Activated CD4-positive, alpha-beta memory T cell treated with anti-CD3 and anti-CD28 coated beads, Interleukin-2, amount 10 ng/mL, durations not matched to agents 7 days and 5 days (primary cell): ENCODE measurements around the gene CYP26B1. TPM values are rescaled to one million over a fixed set of nuclear protein-coding genes. Genes with fewer than 3 reads are reported as not detected.
A peak's percentile ranks its signal among the peaks of the same experiment; 100 is the strongest.

Experiments used
- CTCF ChIA-PET: fragments of 350-600 bp; sonication (Branson Sonifier 250); formaldehyde crosslinking; loops from one replicate; lab custom pipeline; 2021; ENCODE audit warnings: antibody characterized with exemption, inconsistent platforms; lab: Charles Lee
- POLR2A ChIA-PET: fragments of 350-600 bp; sonication (Branson Sonifier 250); formaldehyde crosslinking; loops from one replicate; lab custom pipeline; 2021; ENCODE audit warnings: antibody characterized with exemption; lab: Charles Lee
- DNase-seq: peaks from one replicate; pipeline ENCODE4 v3.0.0-alpha.2; 2020
- H3K27ac Mint-ChIP-seq: one replicate; pipeline ENCODE4 v1.8.0; 2021; ENCODE audit warnings: mild to moderate bottlenecking, mixed read lengths
- H3K27me3 Mint-ChIP-seq: one replicate; pipeline ENCODE4 v1.8.0; 2021; ENCODE audit warnings: mixed read lengths
- H3K36me3 Mint-ChIP-seq: one replicate; pipeline ENCODE4 v1.8.0; 2021; ENCODE audit warnings: low read depth, mixed read lengths
- H3K4me1 Mint-ChIP-seq: one replicate; pipeline ENCODE4 v1.8.0; 2021; ENCODE audit warnings: mixed read lengths
- H3K4me3 Mint-ChIP-seq: one replicate; pipeline ENCODE4 v1.8.0; 2021; ENCODE audit warnings: mild to moderate bottlenecking, mixed read lengths
- H3K9me3 Mint-ChIP-seq: one replicate; pipeline ENCODE4 v1.8.0; 2021; ENCODE audit warnings: mixed read lengths
- total RNA-seq, 2 experiments: library from RNA; stranded (reverse); gene quantifications; one replicate each; pipeline ENCODE4 v1.2.3, GENCODE V29; 2021

Gene CYP26B1
- total RNA-seq, 2 experiments from 2014 or later: not detected

DNA sequence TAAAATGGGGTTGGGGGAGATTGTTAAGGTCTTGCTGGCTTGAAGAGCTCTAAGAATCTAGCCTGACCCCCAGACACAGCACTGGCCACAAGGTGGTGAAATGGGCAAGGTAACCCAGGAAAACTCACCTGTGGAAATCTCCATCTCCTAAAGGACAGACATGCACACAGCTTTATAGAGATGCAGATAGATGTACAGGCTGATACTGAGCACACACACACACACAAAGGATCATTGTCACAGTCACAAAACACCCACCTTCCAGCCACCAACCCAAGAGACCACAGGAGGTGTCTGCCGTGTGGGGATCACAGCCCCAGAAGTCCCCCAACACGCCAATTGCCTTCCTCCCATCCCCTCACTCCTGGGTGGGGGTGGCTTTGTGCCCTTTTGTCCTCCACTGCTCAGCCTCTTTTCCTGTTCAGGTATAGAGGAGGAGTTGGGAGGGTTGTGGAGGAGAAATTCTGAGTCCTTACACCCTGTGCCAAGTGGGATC is 3.2 kb upstream of the CYP26B1 start:
- ChIA-PET POLR2A (no interaction called here), CTCF (interaction anchor here (0.7 to 1.7 kb wide), 10 partner anchors 13 to 605 kb away, joined by 3 to 26 read pairs (median 3); no protein-coding TSS in a partner anchor)
- Mint-ChIP-seq H3K36me3 (peaks cover 6% of the 10 kb centered on the region), H3K4me1 (peaks cover 27% of the 10 kb centered on the region), H3K27ac (no peak overlapping the region), H3K27me3 (peaks cover 56% of the 10 kb centered on the region), H3K4me3 (no peak overlapping the region), H3K9me3 (no peaks in the 10 kb centered on the region)
- DNase-seq: no peak

DNA sequence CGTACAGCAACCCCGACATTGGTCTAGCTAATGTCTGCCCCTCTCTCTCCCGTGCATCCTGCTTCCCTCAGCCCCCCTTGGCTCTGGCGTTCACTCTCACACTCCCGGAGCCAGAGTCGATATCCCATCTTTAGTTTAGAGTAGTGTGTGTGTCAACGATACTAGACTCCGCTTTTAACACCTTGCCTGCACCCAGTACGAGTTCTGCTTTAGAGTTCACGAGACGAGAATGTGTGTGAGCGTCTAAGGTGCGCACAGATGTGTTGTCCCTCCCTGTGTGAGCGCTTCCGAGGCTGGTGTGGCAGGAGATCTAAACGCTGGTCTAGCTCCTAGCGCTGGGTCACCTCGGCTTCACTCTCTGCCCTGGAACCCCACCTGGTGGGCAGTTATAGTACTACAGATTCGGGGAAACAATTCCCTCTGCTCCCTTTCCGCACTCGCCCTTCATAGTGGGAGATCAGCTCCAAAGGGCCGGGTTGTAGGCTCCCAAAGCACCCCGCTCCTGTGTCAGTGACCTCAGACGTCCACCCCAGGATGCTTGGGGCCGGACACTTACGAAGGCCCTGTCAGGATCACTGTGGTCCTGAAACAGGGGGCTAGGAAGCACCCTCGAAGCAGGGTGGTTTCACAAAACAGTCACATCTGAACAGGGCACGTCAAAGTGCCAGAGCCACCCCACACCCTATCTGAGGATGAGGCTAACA is 2.6 kb upstream of the CYP26B1 start:
- ChIA-PET POLR2A (no interaction called here), CTCF (interaction anchor here (0.6 to 1.7 kb wide), 12 partner anchors 12 to 604 kb away, joined by 3 to 26 read pairs (median 3); no protein-coding TSS in a partner anchor)
- peak overlapping the region; percentile 49 for H3K27ac Mint-ChIP-seq
- H3K27me3 Mint-ChIP-seq: peaks cover 61% of the 10 kb centered on the region
- DNase-seq: peak; percentile 60
- H3K36me3 Mint-ChIP-seq: peaks cover 6% of the 10 kb centered on the region
- H3K9me3 Mint-ChIP-seq: no peaks in the 10 kb centered on the region
- H3K4me3 Mint-ChIP-seq: peak overlapping the region; percentile 58
- H3K4me1 Mint-ChIP-seq: peaks cover 32% of the 10 kb centered on the region

DNA sequence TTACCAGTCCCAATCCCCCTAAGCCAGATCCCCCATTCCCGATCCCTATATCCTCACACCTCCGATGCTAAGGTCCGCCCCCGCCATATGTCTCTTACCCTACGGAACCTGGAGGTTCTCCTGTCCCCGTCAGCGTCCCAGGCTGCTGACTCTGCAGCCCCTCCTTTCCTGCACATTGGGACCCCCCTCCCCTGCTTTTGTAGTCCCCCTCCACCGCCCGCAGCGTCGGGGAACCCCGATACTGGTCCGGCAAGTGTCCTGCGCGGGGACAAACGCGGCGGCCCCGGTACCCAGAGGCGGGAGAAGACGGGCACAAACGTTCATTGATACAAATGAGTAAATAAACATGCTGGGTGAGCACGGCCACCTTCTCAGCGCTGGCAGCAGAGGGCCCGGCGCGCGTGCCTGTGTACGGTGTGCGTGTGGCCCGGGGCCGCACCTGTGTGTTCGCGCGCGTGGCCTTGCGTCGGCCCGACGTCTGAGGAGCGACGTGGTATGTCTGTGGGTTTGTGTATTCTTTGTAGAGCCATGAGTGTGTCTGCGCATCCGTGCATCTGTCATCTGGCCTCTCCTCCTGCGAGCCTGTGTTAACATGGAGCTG is 2.0 kb upstream of the CYP26B1 start:
- DNase-seq: peak; percentile 15
- Mint-ChIP-seq H3K4me1 (peaks cover 34% of the 10 kb centered on the region), H3K9me3 (no peaks in the 10 kb centered on the region), H3K4me3 (peak overlapping the region; percentile 58), H3K27ac (no peak overlapping the region), H3K36me3 (peaks cover 6% of the 10 kb centered on the region), H3K27me3 (peaks cover 61% of the 10 kb centered on the region)
- CTCF ChIA-PET: interaction anchor here (0.6 to 1.7 kb wide), 10 partner anchors 12 to 603 kb away, joined by 3 to 26 read pairs (median 3); no protein-coding TSS in a partner anchor
- POLR2A ChIA-PET: no interaction called here

DNA sequence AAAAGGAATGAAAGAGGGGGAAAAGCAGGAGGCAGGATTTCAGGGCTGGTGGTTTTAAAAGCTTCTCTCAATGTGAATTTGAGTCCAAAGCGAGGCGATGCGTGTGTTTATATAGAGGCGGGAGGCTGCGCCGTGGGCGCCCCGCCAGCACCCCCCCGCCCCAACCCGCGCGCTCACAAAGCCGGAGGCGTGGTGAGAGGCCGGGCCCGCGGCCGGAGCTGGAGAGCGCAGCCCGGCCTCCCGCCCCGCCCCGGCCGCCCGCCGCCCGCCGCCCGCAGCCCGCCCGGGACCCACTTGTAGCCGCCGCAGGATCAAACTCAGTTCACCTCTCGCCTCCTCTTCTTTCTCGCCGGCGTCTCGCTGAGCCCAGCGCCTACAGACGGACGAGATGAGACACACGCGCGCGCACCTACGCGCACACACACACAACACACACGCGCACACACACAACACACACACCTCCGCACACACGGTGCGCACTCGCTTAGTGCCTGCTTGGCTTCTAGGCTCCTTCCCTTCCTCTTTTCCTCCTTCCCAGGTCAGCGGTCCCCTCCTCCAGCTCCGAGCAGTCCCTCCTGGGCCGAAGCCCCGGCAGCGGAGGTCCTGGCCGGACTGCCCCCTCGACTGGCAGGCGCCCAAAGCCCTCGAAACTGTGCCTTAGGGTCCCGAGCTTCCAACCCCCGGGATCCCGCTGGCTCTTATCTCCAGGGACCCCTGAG is 1.3 kb upstream of the CYP26B1 start:
- H3K27me3 Mint-ChIP-seq: peaks cover 63% of the 10 kb centered on the region
- no peak overlapping the region for H3K27ac Mint-ChIP-seq
- no peaks in the 10 kb centered on the region for H3K9me3 Mint-ChIP-seq
- H3K4me1 Mint-ChIP-seq: peaks cover 34% of the 10 kb centered on the region
- ChIA-PET CTCF (interaction anchor here (1.5 to 1.7 kb wide), 2 partner anchors 225 to 603 kb away, joined by 3 to 6 read pairs; no protein-coding TSS in a partner anchor), POLR2A (no interaction called here)
- peak; percentile 16 for DNase-seq
- H3K36me3 Mint-ChIP-seq: peaks cover 6% of the 10 kb centered on the region
- H3K4me3 Mint-ChIP-seq: peak overlapping the region; percentile 63

DNA sequence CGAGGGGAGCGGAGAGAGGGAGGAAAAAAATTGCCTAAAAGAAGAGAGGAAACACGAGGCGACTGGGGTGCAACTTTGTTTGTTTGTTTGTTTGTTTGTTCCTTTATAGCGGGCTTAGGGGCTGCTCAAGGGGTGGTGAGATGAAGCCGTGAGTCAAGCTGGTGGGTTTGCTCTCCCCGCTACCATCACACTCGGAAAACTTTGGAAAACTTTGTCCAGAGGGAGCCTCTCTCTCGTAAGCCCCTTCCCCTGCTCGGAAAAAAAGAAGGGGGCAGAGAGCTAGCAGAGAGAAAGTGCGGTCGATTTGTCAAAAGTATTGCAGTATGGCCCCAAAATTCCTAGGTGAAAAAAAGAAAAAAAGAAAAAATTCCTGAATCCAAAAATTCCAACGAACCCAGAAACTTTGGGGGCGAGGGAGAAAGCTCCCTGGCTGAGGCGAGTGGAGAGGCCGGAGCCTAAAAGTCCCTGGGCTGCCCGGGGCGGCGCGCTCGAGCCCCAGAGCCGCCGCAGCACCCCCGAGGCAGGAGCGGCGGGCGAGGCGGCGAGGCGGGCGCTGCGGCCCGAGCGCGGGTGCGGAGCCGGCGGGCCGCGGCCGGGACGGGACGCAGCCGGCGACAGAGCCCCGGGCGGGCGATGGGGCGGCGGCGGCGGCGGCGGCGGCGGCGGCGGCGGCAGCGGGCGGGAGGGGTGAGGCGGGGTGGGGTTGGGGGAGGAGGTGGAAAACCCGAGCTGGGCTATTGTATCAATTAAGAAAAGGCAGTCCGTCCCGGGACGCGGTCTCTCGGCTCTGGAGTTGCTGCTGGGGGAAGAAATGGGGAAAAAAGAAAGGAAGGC is 558 bp upstream of the CYP26B1 start:
- H3K36me3 Mint-ChIP-seq: peaks cover 6% of the 10 kb centered on the region
- CTCF ChIA-PET: interaction anchor here (1.5 kb wide), 1 partner anchor 224 kb away, joined by 3 read pairs; no protein-coding TSS in a partner anchor
- H3K27me3 Mint-ChIP-seq: peaks cover 68% of the 10 kb centered on the region
- DNase-seq: peak; percentile 15
- no peak overlapping the region for H3K27ac Mint-ChIP-seq
- POLR2A ChIA-PET: no interaction called here
- H3K4me3 Mint-ChIP-seq: peak overlapping the region; percentile 61
- no peaks in the 10 kb centered on the region for H3K9me3 Mint-ChIP-seq
- H3K4me1 Mint-ChIP-seq: peaks cover 34% of the 10 kb centered on the region

DNA sequence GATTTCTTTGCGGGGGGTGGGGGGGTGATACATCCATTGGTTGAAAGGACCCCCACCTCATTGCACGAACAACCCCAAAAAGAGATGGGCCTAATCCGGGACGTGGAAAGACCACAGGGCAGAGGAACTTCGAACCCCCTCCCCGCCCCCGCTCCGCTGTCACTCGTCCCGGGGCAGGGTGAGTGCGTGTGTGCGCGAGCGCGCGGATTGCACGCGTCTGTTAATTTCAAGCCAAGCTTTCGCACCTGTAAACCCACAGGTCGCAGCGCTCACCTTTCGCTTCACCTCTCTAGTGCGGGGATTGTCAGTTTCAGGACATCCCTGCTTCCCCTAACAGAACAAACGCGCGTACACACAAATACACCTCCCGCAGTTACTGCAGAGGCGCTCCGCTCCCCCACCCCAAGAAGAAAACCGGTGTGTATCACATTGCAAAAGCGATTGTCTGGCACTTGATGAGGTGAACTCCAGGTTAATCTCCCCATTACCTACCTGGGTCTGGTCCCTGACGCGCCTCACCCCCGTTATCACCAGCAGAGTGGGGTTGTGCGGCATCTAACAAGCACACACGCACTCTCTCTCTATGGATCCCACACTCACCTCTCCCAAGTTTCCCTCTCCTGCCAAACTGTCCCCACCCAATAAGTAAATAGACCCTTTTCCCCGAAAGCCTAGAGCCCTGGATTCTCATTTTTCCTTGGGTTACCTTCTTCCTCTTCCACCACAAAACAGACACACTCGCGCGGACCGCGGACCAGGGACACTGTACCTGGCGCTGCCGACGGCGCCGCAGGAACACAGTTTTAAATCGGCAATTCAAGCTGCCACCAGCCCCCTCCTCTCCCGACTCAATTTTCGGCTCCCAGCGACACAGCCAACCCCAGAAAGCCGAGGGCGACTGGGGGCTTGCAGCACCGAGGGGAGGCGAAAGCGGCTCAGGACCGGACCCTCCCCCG is 1.0 kb downstream of the CYP26B1 start:
- H3K36me3 Mint-ChIP-seq: peaks cover 6% of the 10 kb centered on the region
- H3K4me1 Mint-ChIP-seq: peaks cover 34% of the 10 kb centered on the region
- H3K27me3 Mint-ChIP-seq: peaks cover 70% of the 10 kb centered on the region
- H3K27ac Mint-ChIP-seq: peak overlapping the region; percentile 55
- peak; percentile 14 for DNase-seq
- POLR2A ChIA-PET: no interaction called here
- CTCF ChIA-PET: no interaction called here
- no peaks in the 10 kb centered on the region for H3K9me3 Mint-ChIP-seq
- H3K4me3 Mint-ChIP-seq: peak overlapping the region; percentile 18

DNA sequence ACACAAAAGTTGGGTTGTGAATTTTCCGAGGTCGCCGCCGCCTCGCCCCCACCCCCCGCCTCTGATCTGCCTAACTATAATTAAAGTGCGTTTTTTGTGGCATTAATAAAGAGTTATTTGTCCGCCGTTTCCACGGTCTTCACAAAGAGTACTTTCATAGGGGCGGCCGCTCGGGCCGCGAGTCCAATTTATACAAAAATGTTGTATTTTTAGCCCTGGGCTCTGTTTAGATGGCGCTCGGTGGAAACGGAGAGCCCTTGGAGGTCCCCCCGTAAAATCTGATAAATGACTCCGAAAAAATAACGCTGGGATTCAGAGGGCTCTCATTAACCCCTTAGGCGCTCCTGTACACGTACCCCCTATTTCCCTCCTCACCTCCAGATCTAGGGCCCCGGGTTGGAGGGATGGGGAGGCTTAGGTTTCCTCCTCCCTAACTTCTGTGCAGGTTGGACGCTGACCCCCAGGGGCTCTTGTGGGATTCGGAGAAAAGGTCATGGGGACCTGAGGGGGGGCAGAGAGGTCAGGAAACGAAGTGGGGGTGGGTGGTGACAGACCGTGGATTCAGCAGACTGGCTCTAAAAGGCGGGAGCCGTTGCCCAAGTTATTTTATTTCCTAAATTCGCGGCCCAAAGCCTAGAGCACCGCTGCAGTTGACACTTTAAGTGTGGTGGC is 1.9 kb downstream of the CYP26B1 start:
- DNase-seq: peak; percentile 3
- ChIA-PET POLR2A (no interaction called here), CTCF (no interaction called here)
- Mint-ChIP-seq H3K4me1 (peaks cover 34% of the 10 kb centered on the region), H3K4me3 (peak overlapping the region; percentile 3), H3K9me3 (no peaks in the 10 kb centered on the region), H3K27me3 (peaks cover 63% of the 10 kb centered on the region), H3K27ac (no peak overlapping the region), H3K36me3 (peaks cover 6% of the 10 kb centered on the region)

DNA sequence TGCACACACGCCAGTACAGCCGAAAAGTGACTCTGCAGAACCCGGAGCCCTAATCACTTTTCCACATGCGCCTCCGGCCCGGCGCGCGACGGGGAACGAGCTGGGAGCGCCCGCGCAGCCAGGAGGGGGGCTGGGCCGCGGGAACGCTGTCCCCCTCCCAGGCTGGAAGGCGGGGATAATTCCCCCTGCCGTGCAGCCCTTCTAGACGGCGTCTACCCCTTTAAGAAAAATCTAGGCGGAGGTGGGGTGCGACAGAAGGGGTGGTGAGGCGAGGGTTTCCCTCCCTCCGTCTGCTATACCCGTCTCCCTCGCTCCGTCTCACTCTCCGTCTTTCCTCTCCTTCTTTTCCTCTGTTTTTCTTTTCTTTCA is 2.4 kb downstream of the CYP26B1 start:
- Mint-ChIP-seq H3K9me3 (no peaks in the 10 kb centered on the region), H3K36me3 (peaks cover 6% of the 10 kb centered on the region), H3K4me3 (peak overlapping the region; percentile 3), H3K4me1 (peaks cover 33% of the 10 kb centered on the region), H3K27ac (no peak overlapping the region), H3K27me3 (peaks cover 58% of the 10 kb centered on the region)
- ChIA-PET POLR2A (no interaction called here), CTCF (no interaction called here)
- DNase-seq: peak; percentile 7

DNA sequence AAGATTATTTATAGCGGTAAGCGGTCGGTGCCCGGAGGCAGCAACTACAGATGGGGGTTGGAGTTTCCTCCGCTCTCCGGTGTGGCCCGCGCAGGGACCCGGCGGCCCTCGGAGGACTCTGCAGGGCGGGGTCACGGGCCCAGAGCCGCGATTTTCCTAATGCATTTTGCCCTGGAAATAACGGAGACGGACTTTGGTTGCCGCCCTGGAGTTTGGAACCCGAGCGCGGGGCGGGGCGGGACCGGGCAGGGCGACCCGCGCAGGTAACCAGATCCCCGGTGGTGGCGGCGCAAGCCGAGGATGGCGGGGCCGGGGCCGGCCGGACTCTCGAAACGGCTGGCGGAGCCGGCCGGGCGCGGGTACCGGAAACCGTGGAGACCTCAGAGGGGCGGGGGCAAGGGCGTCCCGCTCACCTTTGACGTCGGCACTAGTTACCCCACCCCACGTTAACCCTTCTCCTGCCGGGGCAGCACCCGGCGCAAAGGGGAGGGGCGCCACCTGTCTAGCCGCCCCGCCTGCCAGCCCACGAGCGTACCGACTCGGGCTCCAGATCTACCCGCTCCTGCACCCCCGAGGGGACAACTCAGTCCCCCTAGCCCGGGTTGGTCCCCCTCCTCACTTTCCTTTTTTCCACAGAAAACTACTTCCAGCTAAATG is 2.9 kb downstream of the CYP26B1 start:
- Mint-ChIP-seq H3K27me3 (peaks cover 53% of the 10 kb centered on the region), H3K36me3 (peaks cover 6% of the 10 kb centered on the region), H3K4me3 (no peak overlapping the region), H3K9me3 (no peaks in the 10 kb centered on the region), H3K27ac (no peak overlapping the region), H3K4me1 (peaks cover 28% of the 10 kb centered on the region)
- peak; percentile 11 for DNase-seq
- POLR2A ChIA-PET: no interaction called here
- CTCF ChIA-PET: no interaction called here

DNA sequence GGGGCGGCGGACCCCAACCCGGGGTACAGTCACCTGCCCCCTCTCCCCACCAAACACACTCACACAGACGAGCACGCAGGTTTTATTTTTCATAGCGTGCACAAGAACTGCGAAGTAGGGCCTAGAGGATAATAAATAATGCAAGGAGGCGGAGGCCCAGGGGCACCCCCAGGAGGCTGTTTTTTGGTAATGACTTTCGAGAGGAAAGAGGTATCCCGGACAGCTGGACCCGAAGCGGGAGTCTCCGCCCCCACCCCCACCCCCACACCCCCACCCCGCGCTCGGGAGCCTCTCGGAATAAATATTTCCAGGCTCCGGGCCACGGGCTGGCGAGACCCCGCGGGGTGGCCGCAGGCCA is 3.4 kb downstream of the CYP26B1 start:
- ChIA-PET POLR2A (no interaction called here), CTCF (no interaction called here)
- Mint-ChIP-seq H3K4me3 (no peak overlapping the region), H3K9me3 (no peaks in the 10 kb centered on the region), H3K36me3 (peaks cover 6% of the 10 kb centered on the region), H3K27ac (no peak overlapping the region), H3K4me1 (peaks cover 23% of the 10 kb centered on the region), H3K27me3 (peaks cover 48% of the 10 kb centered on the region)
- peak; percentile 6 for DNase-seq
